PC-9 (cell line): ENCODE data around the gene ZNF598. TPM values are rescaled to one million over a fixed set of nuclear protein-coding genes. Genes with fewer than 3 reads are reported as not detected.

Source experiments
- BruUV-seq: library from RNA; stranded (reverse); fragments of 400-500 nt; replicated peaks from 2 replicates; lab custom pipeline; 2021; lab: Mats Ljungman, UMichigan
- CTCF ChIA-PET: fragments of 300-600 bp; sonication (Branson Sonifier 250); formaldehyde crosslinking; loops from one replicate; lab custom pipeline; 2022; ENCODE audit warnings: antibody characterized with exemption; lab: Charles Lee
- POLR2A ChIA-PET: fragments of 300-600 bp; sonication (Branson Sonifier 250); formaldehyde crosslinking; loops from one replicate; lab custom pipeline; 2022; ENCODE audit warnings: antibody characterized with exemption; ENCODE audit not compliant: unreplicated experiment; lab: Charles Lee
- DNase-seq, 2 experiments: peaks; one replicate each; pipeline versions ENCODE4 v3.0.0 to v3.0.0-alpha.2; 2015 to 2022; ENCODE audit warnings: mixed read lengths in 1 of 2
- H2AFZ ChIP-seq: fragments of 200-600 bp; sonication (generic); 2 replicates; pipeline ENCODE4 v1.8.1; 2017; ENCODE audit warnings: antibody characterized with exemption
- H3F3A ChIP-seq: fragments of 200-600 bp; sonication (generic); 2 replicates; pipeline ENCODE4 v1.8.1; 2017; ENCODE audit warnings: antibody characterized with exemption, mild to moderate bottlenecking, low read depth; ENCODE audit not compliant: insufficient read depth
- H3K27ac ChIP-seq: fragments of 200-600 bp; sonication (generic); 2 replicates; pipeline ENCODE4 v1.6.1; 2016; ENCODE audit warnings: mixed run types
- H3K27me3 ChIP-seq: fragments of 200-600 bp; sonication (generic); 2 replicates; pipeline ENCODE4 v1.6.1; 2016; ENCODE audit warnings: low read depth, mixed run types; ENCODE audit not compliant: insufficient read depth
- H3K36me3 ChIP-seq: fragments of 200-600 bp; sonication (generic); 2 replicates; pipeline ENCODE4 v1.6.1; 2016; ENCODE audit warnings: low read depth, mixed run types
- H3K4me1 ChIP-seq: fragments of 200-600 bp; sonication (generic); replicated peaks from 2 replicates; pipeline ENCODE4 v1.6.1; 2016; ENCODE audit warnings: mixed run types; ENCODE audit not compliant: insufficient read depth
- H3K4me2 ChIP-seq: fragments of 200-600 bp; sonication (generic); 2 replicates; pipeline ENCODE4 v1.6.1; 2017; ENCODE audit warnings: mixed run types
- H3K4me3 ChIP-seq: fragments of 200-600 bp; sonication (generic); 2 replicates; pipeline ENCODE4 v1.6.1; 2016; ENCODE audit warnings: mixed run types
- H3K79me2 ChIP-seq: fragments of 200-600 bp; sonication (generic); 2 replicates; pipeline ENCODE4 v1.6.1; 2017; ENCODE audit warnings: low read depth, mixed run types
- H3K9me2 ChIP-seq: fragments of 200-600 bp; sonication (generic); 2 replicates; pipeline ENCODE4 v1.8.1; 2017; ENCODE audit warnings: mild to moderate bottlenecking; ENCODE audit not compliant: insufficient read depth
- H3K9me3 ChIP-seq: fragments of 200-600 bp; sonication (generic); 2 replicates; pipeline ENCODE4 v1.8.1; 2016; ENCODE audit warnings: low read depth; ENCODE audit not compliant: insufficient read depth
- H4K20me1 ChIP-seq: fragments of 200-600 bp; sonication (generic); 2 replicates; pipeline ENCODE4 v1.8.1; 2017; ENCODE audit not compliant: insufficient read depth
- EZH2 ChIP-seq: fragments of 200-600 bp; sonication (generic); IDR thresholded peaks from 2 replicates; pipeline ENCODE4 v1.8.0; 2017; ENCODE audit warnings: antibody characterized with exemption, low read depth
- intact Hi-C: fragments of 100-400 bp; cut with micrococcal nuclease; formaldehyde crosslinking; loops from one replicate; pipeline ENCODE4 v1.10.0; 2022; ENCODE audit not compliant: unreplicated experiment
- total RNA-seq: library from RNA; stranded (reverse); gene quantifications from 2 replicates; pipeline ENCODE4 v1.2.3, GENCODE V29; 2021
- TF ChIP-seq, protein P1 (sequence below): fragments of 200-600 bp; sonication (generic); conservative IDR thresholded peaks from 2 replicates; pipeline ENCODE4 v1.6.1; 2017; ENCODE audit warnings: mixed run types, antibody characterized with exemption, mild to moderate bottlenecking, moderate library complexity

The ZNF598 gene
- total RNA-seq, 1 experiment from 2014 or later = 72.5 TPM

DNA sequence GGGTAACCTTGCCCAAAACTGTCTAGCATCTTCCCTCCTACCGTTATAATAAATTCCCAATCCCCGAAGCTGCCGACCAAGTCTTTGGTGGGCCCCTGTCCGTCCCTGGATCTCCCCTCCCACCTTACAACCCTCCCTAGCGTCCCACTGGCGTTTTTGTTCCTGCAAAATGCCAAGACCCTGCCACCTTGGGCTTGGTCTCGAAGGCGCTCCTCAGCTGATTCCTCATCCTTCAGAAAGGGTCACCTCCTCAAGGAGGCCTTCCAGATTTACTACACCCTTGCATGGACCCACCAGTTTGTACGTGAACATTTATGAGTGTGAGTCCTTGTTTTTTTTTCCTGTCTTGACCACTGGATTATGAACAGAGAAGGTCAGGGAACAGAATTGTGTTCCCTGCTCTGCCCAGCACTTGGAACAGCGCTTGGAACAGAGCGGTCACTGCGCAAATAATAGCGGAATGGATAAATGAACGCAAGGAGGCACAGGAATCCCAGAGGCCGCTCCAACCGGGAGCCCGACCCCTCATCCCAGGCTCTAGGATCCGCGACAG lies 26.6 kb downstream of the ZNF598 start:
- Histone ChIP-seq H3K4me1 (peaks cover 66% of the 10 kb centered on the region), H3F3A (peaks cover 66% of the 10 kb centered on the region), H3K9me3 (no peaks in the 10 kb centered on the region), H3K9me2 (no peaks in the 10 kb centered on the region), H3K27me3 (no peaks in the 10 kb centered on the region), H4K20me1 (0 out of 2 replicates have a peak, but pooled peaks cover 5% of the 10 kb centered on the region), H3K79me2 (peaks cover 17% of the 10 kb centered on the region), H3K4me3 (peak overlapping the region; percentile 93; the same call in 1 of the 2 replicates), H2AFZ (peak overlapping the region; percentile 81; the same call in 1 of the 2 replicates), H3K4me2 (peak overlapping the region; percentile 93), H3K36me3 (no peaks in the 10 kb centered on the region; the same call in 1 of the 2 replicates), H3K27ac (no peak overlapping the region)
- ChIA-PET CTCF (interaction anchor here (1.5 kb wide), 1 partner anchor 157 kb away, joined by 3 read pairs; no protein-coding TSS in a partner anchor), POLR2A (no interaction called here)
- no TSS peak for BruUV-seq
- TF ChIP-seq, protein P1, sequence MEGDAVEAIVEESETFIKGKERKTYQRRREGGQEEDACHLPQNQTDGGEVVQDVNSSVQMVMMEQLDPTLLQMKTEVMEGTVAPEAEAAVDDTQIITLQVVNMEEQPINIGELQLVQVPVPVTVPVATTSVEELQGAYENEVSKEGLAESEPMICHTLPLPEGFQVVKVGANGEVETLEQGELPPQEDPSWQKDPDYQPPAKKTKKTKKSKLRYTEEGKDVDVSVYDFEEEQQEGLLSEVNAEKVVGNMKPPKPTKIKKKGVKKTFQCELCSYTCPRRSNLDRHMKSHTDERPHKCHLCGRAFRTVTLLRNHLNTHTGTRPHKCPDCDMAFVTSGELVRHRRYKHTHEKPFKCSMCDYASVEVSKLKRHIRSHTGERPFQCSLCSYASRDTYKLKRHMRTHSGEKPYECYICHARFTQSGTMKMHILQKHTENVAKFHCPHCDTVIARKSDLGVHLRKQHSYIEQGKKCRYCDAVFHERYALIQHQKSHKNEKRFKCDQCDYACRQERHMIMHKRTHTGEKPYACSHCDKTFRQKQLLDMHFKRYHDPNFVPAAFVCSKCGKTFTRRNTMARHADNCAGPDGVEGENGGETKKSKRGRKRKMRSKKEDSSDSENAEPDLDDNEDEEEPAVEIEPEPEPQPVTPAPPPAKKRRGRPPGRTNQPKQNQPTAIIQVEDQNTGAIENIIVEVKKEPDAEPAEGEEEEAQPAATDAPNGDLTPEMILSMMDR = no peak
- TF ChIP-seq EZH2 = no peak
- intact Hi-C loops = loop anchor here (5.0 kb wide), 2 partner anchors 64 to 159 kb away; partner anchors contain the start of genes NTHL1 and TSC2
- DNase-seq = no peak

GRCh38 chr16:1982013-1982433 lies 27.6 kb downstream of the ZNF598 start:
- POLR2A ChIA-PET = interaction anchor here (0.6 kb wide), 2 partner anchors 68 to 159 kb away, joined by 5 to 12 read pairs; no protein-coding TSS in a partner anchor

GRCh38 chr16:1981398-1981836 lies 28.2 kb downstream of the ZNF598 start, which contains the start of gene NOXO1:
TSS of gene NOXO1 (minus strand) at chr16:1981469. CDS start at chr16:1981179, 290 bp downstream.
- Histone ChIP-seq H3K36me3 (peaks cover 3% of the 10 kb centered on the region; the same call in 1 of the 2 replicates), H3K27ac (no peak within 1 kb of the TSS), H3K4me1 (peaks cover 66% of the 10 kb centered on the region), H3K79me2 (peaks cover 17% of the 10 kb centered on the region), H3K9me2 (no peaks in the 10 kb centered on the region), H3F3A (peaks cover 69% of the 10 kb centered on the region), H3K27me3 (no peaks in the 10 kb centered on the region), H3K4me3 (peak within 1 kb of the TSS; percentile 55; the same call in 1 of the 2 replicates), H3K4me2 (peak within 1 kb of the TSS; percentile 99), H3K9me3 (no peaks in the 10 kb centered on the region), H2AFZ (no peak within 1 kb of the TSS), H4K20me1 (0 out of 2 replicates have a peak, but pooled peaks cover 5% of the 10 kb centered on the region)
- TF ChIP-seq, protein P1 = no peak
- no peak for TF ChIP-seq EZH2
- intact Hi-C loops = loop anchor here (5.0 kb wide), 2 partner anchors 66 to 161 kb away; partner anchors contain the start of genes NTHL1 and TSC2
- ChIA-PET CTCF (interaction anchor here (1.5 kb wide), 1 partner anchor 159 kb away, joined by 3 read pairs; no protein-coding TSS in a partner anchor), POLR2A (interaction anchor here (0.6 kb wide), 2 partner anchors 68 to 481 kb away, joined by 5 to 6 read pairs; no protein-coding TSS in a partner anchor)
- no peak for DNase-seq
- BruUV-seq = no TSS peak

More at GRCh38 chr16:1982013-1982433, 27.6 kb downstream of the ZNF598 start:
- Histone ChIP-seq H4K20me1 (0 out of 2 replicates have a peak, but pooled peaks cover 5% of the 10 kb centered on the region), H3K27me3 (no peaks in the 10 kb centered on the region), H2AFZ (no peak overlapping the region), H3F3A (peaks cover 63% of the 10 kb centered on the region), H3K79me2 (peaks cover 17% of the 10 kb centered on the region), H3K27ac (no peak overlapping the region), H3K9me3 (no peaks in the 10 kb centered on the region), H3K36me3 (peaks cover 3% of the 10 kb centered on the region; the same call in 1 of the 2 replicates), H3K4me1 (peaks cover 66% of the 10 kb centered on the region), H3K4me3 (no peak overlapping the region), H3K9me2 (no peaks in the 10 kb centered on the region), H3K4me2 (peak overlapping the region; percentile 99)
- CTCF ChIA-PET = interaction anchor here (0.6 to 1.5 kb wide), 2 partner anchors 159 to 177 kb away, joined by 3 to 13 read pairs; no protein-coding TSS in a partner anchor
- TF ChIP-seq EZH2 = no peak
- TF ChIP-seq, protein P1 = no peak
- peak; percentile 62 to 85 for DNase-seq
- intact Hi-C loops = loop anchor here (5.0 kb wide), 2 partner anchors 65 to 160 kb away; partner anchors contain the start of genes NTHL1 and TSC2
- BruUV-seq = no TSS peak
